ENCODE measurements around the gene ACOT8. TPM values are rescaled to one million over a fixed set of nuclear protein-coding genes. Genes with fewer than 3 reads are reported as not detected.

Gene ACOT8
- total RNA-seq (10 to 100 TPM; 24.7 to 29.7 TPM), polyA plus RNA-seq (10 to 100 TPM; 34.0 to 34.3 TPM)
- long read RNA-seq, donor 1, transcript ACOT8-201 (6 exons, 1,168 nt) = major isoform, 6 of 73 reads
- long read RNA-seq, donor 1, partial matches to known transcripts = 57 of 73 reads
- long read RNA-seq, donor 1, other reads (novel, unspliced or antisense) = 7 of 73 reads
- long read RNA-seq, donor 2, partial matches to known transcripts = 0 of 2 reads
- long read RNA-seq, donor 2, other reads (novel, unspliced or antisense) = 0 of 2 reads
- long read RNA-seq, donor 3, partial matches to known transcripts = 0 of 5 reads
- long read RNA-seq, donor 3, other reads (novel, unspliced or antisense) = 0 of 5 reads
- long read RNA-seq, donor 4, partial matches to known transcripts = 7 of 11 reads
- long read RNA-seq, donor 4, other reads (novel, unspliced or antisense) = 0 of 11 reads
- long read RNA-seq, donor 5, partial matches to known transcripts = 0 of 9 reads
- long read RNA-seq, donor 5, other reads (novel, unspliced or antisense) = 0 of 9 reads

DNA sequence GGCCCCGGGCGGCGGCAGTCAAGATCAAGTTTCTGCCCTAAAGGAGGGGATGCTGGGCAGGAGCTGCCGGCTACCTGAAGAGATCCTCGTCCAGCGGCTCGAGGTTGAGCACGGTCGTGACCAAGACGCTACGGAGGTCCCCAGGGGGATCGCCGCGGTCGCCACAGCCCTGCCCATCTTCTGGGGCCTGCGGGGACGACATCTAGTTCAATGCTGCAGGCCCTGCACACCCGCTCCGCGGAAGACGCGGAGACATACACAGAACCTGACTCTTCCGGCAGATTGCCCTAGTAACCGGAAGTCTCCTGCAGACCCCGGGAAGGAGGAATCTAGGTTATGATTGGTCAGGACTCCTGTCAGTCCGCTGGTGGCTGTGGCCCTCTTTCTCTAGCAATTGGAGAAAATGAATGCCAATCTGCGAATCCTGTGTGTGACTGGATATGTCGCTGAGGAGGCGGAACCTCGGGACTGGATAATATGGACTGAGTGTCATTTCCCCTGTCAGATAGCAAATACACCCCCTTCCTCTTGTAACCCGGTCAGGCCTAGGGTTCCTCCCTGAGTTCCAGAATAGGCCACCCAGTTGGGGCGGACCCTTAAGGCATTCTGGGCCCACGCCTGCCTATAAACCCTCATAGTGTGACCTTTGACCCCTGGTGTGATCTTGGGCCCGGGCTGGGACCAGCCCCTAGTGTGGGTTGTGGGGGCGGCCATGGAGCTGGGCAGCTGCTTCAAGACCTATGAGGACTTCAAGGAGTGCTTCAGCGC, at the start of gene ACOT8, which contains the start of gene ZSWIM3:
Gene ACOT8 (minus strand): TSS at position 279 of the 768 bp plus-strand sequence. CDS start 77 bp downstream, at position 202.
Gene ZSWIM3 (plus strand): TSS at position 501 of the 768 bp plus-strand sequence. CDS start 212 bp downstream, at position 713.
- peaks cover 2 to 19% (median 13%) of the 10 kb centered on the region in 5 donors for H3K4me1 ChIP-seq (ENCODE audit: control insufficient read depth in 5 of 5, insufficient read depth in 5 of 5, low read length in 5 of 5)
- H3K27ac ChIP-seq (ENCODE audit: low read depth in 1 of 2, low read length in 1 of 2) = peak within 1 kb of the TSS; percentile 77 to 81
- 0% methylated on average over 35 to 36 of the region's 36 CpGs for WGBS, 2 donors

DNA sequence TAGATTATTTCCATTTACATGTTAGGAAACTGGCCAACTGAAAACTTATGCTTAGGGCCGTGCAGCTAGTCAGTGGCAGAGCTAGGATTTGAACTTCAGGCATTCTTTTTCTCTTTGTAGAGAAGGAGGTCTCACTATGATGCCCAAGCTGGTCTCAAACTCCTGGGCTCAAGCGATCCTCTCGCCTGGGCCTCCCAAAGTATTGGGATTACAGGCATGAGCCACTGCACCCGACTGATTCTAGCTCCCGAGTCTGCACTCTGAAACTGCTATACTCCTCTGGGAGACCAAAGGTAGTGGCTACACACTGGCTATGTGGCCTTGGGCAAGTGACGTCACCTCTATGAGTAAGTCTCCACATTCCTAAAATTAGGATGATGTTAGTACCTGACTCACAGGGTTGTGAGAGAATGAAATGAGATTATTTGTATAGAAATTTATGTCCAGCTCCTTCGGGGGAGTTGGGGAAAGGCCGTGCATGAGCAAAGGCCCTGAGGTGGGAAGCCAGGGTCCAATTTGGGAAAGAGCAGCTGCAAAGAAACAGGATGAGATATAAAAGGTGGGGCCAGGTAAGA, 48.4 kb upstream of the ACOT8 start:
- WGBS, 2 donors = 89 to 94% methylated on average over 8 of the region's 8 CpGs
- DNase-seq = no peak
- H3K9me3 ChIP-seq (ENCODE audit: control insufficient read depth in 4 of 4, insufficient read depth in 3 of 4, low read length in 3 of 4) = no peaks in the 10 kb centered on the region
- ATAC-seq (ENCODE audit: insufficient read depth, low FRiP score) = no peak
- TF ChIP-seq, protein P1, sequence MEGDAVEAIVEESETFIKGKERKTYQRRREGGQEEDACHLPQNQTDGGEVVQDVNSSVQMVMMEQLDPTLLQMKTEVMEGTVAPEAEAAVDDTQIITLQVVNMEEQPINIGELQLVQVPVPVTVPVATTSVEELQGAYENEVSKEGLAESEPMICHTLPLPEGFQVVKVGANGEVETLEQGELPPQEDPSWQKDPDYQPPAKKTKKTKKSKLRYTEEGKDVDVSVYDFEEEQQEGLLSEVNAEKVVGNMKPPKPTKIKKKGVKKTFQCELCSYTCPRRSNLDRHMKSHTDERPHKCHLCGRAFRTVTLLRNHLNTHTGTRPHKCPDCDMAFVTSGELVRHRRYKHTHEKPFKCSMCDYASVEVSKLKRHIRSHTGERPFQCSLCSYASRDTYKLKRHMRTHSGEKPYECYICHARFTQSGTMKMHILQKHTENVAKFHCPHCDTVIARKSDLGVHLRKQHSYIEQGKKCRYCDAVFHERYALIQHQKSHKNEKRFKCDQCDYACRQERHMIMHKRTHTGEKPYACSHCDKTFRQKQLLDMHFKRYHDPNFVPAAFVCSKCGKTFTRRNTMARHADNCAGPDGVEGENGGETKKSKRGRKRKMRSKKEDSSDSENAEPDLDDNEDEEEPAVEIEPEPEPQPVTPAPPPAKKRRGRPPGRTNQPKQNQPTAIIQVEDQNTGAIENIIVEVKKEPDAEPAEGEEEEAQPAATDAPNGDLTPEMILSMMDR (IDR thresholded peaks at IDR 0.05; ENCODE audit: control extremely low read depth, extremely low read depth) = no peak
- H3K4me3 ChIP-seq = no peak overlapping the region
- H3K27me3 ChIP-seq (ENCODE audit: control insufficient read depth in 3 of 3, insufficient read depth in 3 of 3, low read length in 2 of 3) = no peaks in the 10 kb centered on the region
- H3K36me3 ChIP-seq (ENCODE audit: control insufficient read depth in 4 of 4, insufficient read depth in 4 of 4, low read length in 4 of 4) = peaks cover 0 to 15% (median 8%) of the 10 kb centered on the region in 4 donors
- no peak overlapping the region for H3K9ac ChIP-seq (ENCODE audit: insufficient read depth in 1 of 2, low read length in 2 of 2)
- H3K27ac ChIP-seq (ENCODE audit: low read depth in 1 of 2, low read length in 1 of 2) = no peak overlapping the region
- peaks cover 0 to 2% (median 0%) of the 10 kb centered on the region in 5 donors for H3K4me1 ChIP-seq (ENCODE audit: control insufficient read depth in 5 of 5, insufficient read depth in 5 of 5, low read length in 5 of 5)

More for the DNA sequence above, at the start of gene ACOT8, which contains the start of gene ZSWIM3:
- peak; percentile 98 to 100 (median 100) for DNase-seq
- Histone ChIP-seq H3K27me3 (ENCODE audit: control insufficient read depth in 3 of 3, insufficient read depth in 3 of 3, low read length in 2 of 3) (no peaks in the 10 kb centered on the region), H3K9ac (ENCODE audit: insufficient read depth in 1 of 2, low read length in 2 of 2) (peak within 1 kb of the TSS; percentile 55 to 67), H3K9me3 (ENCODE audit: control insufficient read depth in 4 of 4, insufficient read depth in 3 of 4, low read length in 3 of 4) (no peaks in the 10 kb centered on the region), H3K36me3 (ENCODE audit: control insufficient read depth in 4 of 4, insufficient read depth in 4 of 4, low read length in 4 of 4) (peaks cover 0 to 8% (median 3%) of the 10 kb centered on the region in 4 donors), H3K4me3 (peak within 1 kb of the TSS; percentile 92)
- TF ChIP-seq, protein P1 (IDR thresholded peaks at IDR 0.05; ENCODE audit: control extremely low read depth, extremely low read depth) = no peak
- peak; percentile 99 for ATAC-seq (ENCODE audit: insufficient read depth, low FRiP score)

DNA sequence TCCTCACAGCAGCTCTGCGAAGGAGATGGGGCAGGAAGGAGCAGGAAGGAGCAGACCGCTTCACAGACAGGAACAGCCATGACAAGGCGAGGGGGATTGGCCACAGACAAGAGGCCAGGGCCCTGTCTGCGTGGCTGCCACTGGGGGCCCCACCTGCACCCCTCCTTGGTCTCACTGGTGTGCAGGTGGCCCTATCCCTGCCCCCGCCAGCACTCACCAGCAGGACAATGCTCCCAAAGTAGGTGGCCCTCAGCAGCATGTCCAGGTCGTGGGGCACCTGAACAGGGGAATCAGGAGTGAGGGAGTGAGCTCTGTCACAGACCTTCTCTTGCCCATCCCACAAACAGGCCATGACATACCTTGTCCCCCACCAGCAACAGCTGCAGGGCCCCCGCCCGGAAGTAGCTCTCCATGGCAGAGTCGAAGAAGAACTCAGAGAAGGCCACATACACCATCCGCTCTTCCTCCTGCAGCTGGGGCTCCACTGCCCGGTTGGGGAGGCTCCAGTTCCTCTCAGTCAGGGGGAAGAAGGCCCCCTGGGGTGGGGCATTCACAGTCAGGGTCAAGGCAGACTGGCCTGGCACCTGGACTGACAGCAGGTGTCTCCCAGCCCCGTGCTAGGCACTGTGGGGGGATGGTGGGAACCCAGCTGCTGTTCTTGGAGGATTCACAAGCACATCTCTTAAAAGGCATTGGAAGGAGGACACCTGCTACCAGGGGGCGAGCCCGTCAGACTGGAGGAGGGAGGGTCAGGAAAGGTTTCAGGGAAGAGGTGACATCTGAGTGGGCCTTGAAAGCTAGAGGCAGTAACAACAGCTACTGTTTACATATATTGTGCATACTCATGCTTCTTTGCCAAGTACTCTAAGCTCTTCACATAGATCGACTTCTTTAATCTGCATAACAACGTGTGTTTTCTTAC, 47.7 kb upstream of the ACOT8 start:
- ATAC-seq (ENCODE audit: insufficient read depth, low FRiP score) (no peak), DNase-seq (no peak)
- TF ChIP-seq, protein P1 (IDR thresholded peaks at IDR 0.05; ENCODE audit: control extremely low read depth, extremely low read depth) = no peak
- Histone ChIP-seq H3K4me1 (ENCODE audit: control insufficient read depth in 5 of 5, insufficient read depth in 5 of 5, low read length in 5 of 5) (peaks cover 0 to 2% (median 0%) of the 10 kb centered on the region in 5 donors), H3K9ac (ENCODE audit: insufficient read depth in 1 of 2, low read length in 2 of 2) (no peak overlapping the region), H3K4me3 (no peak overlapping the region), H3K9me3 (ENCODE audit: control insufficient read depth in 4 of 4, insufficient read depth in 3 of 4, low read length in 3 of 4) (no peaks in the 10 kb centered on the region), H3K36me3 (ENCODE audit: control insufficient read depth in 4 of 4, insufficient read depth in 4 of 4, low read length in 4 of 4) (peaks cover 0 to 18% (median 8%) of the 10 kb centered on the region in 4 donors), H3K27ac (ENCODE audit: low read depth in 1 of 2, low read length in 1 of 2) (peak overlapping the region in 1 of 2 donors; percentile 3), H3K27me3 (ENCODE audit: control insufficient read depth in 3 of 3, insufficient read depth in 3 of 3, low read length in 2 of 3) (no peaks in the 10 kb centered on the region)
- 68 to 78% methylated on average over 16 of the region's 16 CpGs for WGBS, 2 donors
